Activated CD4-positive, alpha-beta T cell treated with anti-CD3 and anti-CD28 coated beads, Interleukin-2, amount 50 U/mL, for 1 hour (primary cell): ENCODE data around the gene GALNT18.

ENCODE experiments used
- DNase-seq: peaks from one replicate; pipeline ENCODE4 v3.0.0-alpha.2; 2020

GALNT18 gene

DNA sequence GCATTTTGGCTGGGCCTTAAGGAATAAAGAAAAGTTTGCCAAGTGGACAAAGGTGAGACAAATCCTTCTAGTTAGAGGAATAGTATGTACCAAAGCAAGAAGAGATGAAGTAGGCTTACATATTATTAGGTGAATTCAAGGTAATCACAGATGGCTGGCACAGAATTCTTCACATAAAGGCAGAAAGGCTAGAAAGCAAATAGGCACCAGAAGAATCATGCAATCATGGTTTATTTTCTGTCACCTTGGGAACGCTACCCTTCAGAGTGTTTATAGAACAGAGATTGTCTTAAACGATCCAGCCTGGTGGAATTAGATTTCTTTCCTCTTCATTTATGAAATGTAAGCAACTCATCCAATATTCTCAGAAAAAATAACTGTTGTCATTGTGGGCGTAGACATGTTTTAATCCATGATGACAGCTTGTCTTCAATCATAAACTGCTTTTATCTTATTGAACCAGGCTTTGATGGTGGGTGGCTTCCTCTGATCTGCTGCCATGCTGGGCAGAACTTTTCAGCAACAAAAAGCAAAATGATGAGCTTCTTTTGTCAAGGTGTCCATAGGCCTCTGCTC, 219.8 kb downstream of the GALNT18 start:
- no peak for DNase-seq

DNA sequence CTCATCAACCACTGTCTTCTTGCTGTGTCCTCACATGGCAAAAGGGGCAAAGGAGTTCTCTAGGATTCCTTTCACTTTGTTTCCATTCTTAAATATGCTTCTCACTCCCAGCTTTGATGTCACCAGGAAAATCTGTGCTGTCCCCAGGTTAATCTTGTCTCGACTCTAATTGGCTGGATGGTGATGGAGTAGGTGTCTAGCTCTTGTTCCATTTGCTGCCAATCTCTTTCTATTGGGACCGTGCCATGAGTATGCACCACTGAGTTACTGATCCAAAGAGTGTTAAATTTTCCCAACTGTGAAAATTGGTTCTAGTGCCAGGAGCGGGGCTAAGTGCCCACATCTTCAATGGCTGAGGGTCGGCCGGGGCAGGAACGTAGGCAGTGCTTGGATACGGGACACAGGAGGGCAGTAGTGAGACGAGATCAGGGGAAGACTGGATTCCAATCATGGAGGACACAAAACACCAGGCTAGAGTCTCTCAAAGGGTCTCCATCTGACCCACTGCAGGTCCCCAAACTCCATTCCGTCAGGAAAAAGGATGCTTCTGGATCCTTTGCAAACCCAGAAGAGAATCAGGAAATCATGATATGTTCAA, 221.1 kb downstream of the GALNT18 start:
- no peak for DNase-seq

DNA sequence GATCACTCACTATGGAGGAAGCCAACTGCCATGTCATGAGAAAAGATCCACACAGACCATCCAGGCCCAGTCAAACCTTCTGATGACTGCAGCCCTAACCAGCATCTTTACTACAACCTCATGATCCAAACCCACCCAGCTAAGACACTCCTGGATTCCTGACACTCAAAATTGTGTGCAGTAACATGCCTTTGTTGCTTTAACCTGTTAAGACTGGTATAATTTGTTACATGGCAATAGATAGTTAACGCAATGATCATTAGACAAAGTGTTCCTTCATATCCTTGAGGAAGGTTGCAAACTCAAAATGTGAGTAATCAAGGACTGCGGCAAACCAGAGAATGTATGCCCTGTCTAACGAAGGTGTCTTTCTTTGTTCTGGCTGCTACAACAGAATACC, 221.7 kb downstream of the GALNT18 start:
- DNase-seq, result no peak

DNA sequence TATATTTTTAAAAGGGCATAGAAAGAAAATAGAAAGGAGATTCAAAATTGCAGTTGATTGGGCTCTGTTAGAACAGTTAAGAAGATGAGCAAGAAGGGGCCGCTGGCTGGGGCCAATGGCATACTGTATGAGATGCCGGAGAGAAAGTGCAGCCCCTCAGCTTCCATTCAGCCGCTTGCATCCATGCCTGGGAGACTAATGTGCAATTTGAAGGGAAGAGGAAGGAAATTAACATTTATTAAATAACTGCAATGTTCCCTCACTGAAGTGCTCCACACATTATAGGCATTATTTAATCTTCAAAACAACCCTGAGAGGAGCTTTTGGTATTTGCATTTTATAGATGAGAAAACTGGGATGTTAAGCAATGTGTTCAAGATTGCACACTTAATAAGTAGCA, 224.0 kb downstream of the GALNT18 start:
- DNase-seq, result no peak

DNA sequence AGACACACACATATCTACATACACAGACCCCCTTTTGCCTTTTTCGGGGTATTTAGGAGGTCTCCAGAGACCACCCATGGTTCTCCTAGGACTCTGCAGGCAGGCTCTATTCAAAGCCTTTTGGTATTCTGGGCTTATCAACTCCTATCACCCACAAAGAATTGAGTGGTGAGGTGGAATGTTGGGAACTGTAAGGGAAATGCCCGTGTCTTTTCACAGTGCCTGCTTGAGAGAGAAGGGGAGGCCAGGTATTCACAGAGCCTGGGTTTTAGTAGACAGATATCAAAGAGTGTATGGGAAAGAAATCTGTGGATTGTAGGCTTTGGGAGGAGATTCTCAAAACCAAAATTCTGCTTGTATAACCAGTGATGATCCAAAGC, 224.8 kb downstream of the GALNT18 start:
- DNase-seq, result no peak

DNA sequence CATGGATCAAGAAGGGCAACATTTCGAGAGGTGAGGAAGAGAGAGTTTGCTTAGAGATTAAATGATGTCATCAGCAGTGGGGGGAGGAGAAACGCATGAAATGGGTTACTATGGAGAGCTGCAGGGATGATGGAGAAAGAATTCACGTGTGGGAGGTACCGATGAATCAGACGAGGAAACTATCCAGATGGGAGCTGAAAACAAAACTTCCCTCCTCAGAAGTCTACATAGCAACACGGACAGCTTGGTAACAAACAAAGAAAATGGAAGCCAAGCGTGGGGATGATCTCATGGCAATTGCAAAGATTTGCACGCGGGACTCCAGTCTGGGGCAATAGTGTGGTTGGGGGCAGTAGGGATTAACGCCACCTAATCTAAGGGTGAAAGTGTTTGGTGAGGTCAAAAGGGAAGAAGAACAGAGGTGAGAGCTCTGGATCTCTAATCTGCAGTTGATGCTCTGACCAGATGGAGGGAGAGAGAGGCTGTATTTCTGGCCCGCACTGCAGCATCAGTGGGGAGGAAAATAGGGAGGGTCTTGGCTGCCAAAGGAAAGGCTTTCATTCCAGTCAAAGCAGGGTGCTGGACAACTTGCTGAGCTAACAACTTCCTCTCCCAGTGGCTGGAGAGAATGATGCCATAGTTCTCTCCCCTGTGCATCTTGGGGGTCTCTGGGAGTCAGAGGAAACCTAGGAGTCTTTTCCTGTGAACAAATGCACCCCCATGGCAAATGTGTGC, 225.3 kb downstream of the GALNT18 start:
- no peak for DNase-seq

DNA sequence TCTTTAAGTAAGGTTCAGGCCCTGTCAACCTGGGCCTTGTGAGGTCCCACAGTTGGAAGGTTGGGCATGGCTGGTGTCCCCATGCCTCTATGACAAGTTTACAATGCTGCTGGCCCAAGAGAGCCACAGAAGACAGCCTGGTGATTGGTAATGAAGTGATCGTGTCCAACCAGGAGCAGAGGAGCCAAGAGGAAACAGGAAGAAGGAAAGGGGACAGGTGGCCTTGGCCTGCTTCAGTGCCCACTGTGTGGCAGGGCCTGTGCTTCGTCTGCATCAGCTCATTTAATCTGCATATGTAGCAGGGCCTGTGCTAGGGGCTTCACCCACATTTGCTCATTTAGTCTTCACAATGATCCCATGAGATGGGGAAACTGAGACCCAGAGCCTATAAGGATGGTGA, 226.7 kb downstream of the GALNT18 start:
- no peak for DNase-seq

DNA sequence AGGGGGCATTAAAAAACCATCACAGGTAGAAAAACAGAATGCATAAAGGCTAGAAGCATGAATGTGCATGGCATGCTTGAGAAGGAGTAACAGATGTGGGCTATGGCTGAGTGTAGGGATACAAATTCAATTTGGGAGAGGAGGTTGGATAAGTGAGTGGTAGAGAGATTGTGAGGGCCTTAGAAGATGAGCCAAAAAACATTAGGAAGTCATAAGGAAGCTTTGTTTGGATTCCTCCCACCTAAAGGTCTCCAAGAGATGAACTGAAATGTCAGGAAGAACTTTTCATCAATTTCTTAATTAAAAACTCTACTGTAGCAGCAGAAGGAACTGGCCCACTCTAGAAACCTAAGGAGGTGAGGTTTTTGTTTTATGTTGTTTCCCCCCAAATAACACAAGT, 227.6 kb downstream of the GALNT18 start:
- DNase-seq, result no peak

DNA sequence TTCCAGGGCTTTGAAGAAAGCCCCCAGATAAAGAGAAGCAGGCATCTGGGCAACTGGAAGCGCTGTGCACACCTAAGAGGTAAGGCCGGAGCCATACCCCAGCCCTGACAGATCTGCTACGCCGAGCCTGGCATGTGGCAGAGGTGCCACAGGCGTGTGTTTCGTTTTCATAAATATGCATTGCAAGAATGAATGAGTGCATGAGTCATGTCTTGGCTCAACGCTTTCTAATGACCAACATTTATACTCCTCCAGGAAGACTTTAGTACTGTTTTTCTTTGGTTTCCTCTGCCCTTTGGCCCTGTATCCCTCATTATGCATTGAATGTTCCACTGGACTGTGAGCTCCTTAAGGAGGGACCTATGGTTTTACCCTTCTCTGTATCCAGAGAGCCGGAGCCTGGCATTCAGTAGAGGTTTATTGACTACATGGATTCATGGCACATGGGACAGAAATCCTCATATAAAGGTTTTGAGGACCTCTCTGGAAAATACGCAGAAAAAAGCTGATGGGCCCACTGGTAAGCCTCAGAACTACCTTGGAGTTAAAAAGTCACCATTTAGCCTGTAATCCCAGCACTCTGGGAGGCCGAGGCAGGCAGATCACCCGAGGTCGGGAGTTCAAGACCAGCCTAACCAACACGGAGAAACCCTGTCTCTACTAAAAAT, 229.9 kb downstream of the GALNT18 start:
- DNase-seq, result no peak

DNA sequence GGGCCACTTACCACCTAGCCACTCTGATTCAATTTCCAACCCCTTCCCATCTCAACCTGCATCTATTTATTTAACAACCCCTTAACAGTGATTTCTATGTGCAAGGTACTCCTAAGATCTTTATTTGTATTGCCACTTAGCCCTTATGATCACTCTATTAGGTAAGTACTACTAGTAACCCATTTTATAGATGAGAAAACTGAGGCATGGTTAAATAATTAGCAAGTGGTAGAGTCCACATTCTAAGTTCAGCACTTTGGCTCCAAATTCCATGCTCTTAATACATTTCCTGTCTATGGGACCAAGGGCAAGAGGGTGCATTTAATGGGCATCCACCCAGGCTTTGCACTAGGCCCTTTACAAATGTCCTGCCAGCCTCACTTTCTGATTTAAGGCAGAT, 230.6 kb downstream of the GALNT18 start:
- no peak for DNase-seq

DNA sequence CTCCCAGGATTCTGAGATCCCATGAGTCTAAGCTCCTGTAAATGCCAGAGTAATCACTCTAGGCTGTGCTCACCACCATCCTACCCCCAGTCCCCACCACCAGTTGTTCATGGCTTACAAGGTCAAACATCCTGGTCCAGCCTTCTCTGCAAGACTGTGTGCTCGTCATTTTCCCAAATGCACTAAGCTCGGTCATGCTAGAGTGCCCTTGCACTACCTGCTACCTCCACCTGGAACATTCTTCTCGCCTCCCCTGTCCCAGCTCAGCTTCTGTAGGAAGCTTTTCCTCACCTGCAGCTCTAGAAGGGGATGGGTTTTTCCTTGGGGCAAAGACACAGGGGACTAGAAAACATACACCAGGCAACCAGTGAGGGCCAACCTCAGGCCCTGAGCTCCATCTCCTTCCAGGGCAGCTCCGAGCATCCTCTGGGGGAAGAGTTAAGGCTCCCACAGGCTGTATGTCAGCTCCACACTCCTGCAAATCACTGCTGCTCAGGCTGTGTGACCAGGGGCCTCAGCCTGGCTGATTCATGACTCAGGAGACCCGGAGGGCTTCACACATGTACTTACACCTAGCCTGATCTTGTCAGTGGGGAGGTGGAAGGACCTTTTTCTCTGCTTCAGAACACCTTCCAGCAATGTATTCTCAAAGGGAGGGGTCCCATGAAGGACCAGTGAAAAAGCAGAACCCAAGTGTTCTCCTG, 231.6 kb downstream of the GALNT18 start:
- no peak for DNase-seq

DNA sequence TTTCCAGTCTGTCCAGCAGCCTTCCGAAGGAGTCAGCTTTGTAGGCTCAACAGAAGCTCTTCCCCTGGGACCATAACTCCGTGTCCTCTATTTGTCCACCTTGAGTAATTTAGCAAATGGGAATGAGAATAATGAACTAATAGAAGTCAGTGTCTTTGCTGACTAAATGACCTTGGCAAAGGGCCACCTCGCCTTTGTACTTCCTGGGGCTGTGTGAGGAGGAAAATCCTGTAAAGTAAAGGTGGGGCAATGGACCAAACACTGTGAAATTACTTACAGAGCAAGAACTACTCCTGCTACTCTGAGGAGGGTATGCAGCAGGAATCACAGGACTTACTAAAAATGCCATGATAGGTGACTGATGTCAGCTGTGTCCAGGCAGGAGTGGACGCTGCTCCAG, 232.6 kb downstream of the GALNT18 start:
- DNase-seq, result no peak

DNA sequence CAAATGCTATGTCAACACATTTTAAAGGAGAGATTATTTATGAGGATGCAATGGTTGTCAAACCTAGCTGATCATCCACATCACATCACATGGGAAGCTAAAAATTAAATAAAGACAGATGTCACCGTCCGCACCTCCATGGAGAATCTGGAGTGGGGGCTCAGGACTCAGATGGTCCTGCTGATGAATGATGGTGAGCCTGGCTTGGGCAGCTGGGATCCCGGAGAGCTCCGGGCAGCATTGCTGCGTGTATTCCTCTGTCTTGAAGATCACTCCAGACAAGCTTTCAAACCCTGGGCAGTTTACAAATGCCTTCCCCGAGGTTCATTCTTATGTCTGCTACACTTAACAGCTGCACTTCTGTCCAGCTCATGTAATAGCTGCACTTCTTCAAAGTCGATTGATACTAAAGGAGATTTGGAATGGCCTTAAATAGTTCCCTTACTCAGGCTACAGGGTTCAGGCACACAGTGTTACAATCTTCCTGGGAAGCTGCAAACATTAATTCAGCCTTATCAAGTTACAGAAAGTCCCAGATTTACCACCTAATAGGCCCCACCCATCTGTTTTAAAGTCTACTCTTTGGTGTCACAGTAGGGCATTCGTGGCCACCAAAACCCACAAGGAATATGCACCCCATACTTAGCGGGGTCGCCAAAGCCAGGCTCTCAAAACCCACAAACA, 234.0 kb downstream of the GALNT18 start:
- no peak for DNase-seq

DNA sequence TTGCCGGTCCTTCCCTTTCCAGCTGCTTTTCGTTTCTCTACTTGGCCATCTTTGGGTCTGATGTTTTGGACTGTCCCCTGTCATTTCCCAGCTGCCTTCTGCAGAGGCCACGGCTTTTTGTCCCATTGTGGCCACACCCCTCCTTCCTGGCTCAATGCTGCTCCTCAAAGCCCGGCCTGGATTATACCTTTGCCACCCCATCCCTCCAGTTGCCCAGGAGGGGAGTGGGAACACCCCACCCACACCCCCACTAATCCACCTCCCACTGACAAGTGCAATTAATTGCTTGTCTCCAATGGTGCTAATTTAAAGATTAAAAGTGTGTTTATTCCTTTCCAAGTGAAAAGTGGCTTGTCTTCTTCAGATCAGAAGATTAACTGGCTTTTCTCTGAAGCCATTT, 234.6 kb downstream of the GALNT18 start:
- DNase-seq, result no peak

DNA sequence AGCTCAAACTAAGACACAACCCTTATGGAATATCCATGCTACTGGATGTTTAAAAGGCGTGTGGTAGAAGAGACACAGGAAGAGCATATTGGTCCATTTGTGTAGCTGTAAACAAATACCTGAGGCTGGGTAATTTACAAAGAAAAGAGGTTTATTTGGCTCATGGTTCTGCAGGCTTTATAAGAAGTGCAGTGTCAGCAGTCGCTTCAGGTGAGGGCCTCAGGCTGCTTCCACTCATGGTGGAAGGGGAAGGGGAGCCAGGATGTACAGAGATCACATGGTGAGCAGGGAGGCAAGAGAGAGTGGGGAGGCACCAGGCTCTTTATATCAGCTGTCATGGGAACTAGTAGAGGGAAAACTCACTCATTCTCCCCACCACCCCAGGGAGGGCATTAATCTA, 237.0 kb downstream of the GALNT18 start:
- DNase-seq, result no peak

DNA sequence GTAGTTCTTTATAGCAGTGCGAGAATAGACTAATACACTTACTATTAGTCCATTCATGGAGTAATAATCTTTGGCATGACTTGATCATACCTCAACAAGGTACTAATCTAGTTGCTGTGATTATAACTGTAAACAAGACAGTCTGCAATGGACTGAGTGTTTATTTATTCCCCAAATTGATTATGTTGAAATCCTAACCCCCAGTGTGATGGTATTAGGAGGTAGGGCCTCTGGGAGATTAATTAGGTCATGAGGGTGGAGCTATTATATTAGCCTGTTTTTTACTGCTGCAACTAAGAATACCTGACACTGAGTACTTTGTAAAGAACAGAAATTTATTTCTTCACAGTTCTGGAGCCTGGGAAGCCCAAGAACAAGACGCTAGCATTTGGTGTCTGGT, 237.8 kb downstream of the GALNT18 start:
- no peak for DNase-seq

DNA sequence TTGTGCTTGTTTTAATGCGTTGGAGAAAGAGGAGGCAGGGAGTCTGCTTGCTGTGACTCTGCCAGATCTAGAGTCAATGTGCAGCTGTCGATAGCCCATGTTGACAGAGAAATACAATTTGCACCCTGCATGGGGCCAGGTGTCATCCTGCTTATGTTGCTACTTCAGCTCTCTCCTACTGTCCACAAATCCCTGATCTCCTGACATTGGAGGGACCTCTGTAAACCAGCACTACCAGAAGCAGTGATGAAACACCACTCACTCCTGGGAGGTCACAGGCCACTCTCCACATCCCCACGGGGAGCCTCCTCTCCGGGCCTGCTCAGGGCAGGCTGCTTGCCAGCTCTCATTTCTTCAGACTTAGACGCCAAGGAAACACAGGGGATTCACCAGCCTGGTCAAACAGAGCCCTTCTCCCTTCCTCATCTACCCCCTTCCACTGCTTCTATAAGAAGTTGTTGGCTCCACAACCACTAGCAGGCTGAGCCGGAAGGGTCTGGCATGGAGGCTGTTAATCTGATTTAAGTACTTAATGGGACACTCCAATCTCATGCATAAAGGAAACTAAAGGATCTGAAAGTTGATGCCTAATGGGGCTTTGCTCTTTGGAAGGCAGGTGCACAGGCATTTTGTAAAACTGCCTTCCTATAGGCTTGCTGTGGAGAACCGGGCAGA, 238.8 kb downstream of the GALNT18 start:
- no peak for DNase-seq

DNA sequence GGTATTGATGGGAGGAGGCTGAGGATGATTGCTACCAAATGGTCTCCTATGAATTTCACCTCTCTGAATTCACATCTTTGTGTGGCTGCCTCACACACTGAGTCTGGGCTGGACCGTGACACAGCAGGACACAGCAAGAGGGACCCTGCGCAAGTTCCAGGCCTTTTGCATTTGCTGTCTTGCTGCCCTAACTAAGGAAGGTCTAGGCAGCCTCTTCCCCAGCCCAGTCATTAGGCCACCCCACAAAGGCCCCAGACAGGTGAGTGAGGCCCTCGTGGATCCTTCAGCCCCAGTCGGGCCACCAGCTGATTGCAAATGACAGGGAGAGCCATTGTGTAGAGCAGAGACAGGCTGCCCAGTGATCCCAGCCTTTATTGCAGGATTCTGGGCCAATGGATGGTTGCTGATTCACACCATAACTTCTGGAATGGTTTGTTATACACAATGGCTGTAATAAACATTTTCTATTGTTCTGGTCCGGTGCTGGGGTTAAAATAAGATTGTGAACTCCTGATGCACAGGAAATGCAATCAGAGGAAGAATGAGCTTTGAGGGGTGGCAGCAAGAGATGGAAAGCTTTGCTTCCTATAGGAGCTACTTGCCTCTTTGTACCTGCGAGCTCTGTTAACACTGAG, 240.2 kb downstream of the GALNT18 start:
- no peak for DNase-seq

DNA sequence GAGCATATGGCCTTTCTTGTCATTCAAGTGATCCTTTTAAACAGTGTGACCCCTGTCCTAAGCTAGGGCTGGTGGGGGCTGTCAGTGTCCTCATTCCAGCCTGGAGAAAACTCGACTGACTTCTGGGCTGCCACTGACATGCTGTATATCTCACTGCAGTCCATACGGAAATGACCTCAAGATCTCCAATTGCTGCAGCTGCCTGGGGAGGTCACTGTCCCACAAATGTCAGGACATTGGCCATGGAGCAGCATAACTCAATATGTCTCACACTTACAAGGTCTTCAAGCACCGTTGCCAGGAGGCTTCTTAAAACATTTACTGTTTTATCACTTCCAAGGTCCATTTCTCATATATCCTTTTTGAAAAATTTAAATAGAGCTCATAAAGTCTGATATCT, 240.9 kb downstream of the GALNT18 start:
- no peak for DNase-seq

DNA sequence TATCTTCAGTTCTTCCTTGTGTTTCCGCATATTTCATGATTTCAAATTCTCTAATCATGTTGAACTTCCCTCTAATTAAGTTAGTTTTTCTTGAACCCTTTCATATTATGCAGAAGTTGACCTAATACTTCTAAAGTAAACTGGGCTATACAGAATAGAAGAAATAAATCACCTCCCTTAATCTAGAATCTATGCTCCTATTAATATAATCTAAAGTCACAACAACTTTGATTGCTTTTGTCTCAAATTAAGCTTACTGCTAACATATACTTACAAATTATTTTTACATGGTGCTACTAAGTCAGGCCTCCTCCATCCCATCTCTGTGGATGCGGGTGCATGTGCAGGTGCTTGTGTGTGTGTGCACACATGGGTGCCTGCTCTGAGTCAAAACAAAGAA, 241.5 kb downstream of the GALNT18 start:
- no peak for DNase-seq

DNA sequence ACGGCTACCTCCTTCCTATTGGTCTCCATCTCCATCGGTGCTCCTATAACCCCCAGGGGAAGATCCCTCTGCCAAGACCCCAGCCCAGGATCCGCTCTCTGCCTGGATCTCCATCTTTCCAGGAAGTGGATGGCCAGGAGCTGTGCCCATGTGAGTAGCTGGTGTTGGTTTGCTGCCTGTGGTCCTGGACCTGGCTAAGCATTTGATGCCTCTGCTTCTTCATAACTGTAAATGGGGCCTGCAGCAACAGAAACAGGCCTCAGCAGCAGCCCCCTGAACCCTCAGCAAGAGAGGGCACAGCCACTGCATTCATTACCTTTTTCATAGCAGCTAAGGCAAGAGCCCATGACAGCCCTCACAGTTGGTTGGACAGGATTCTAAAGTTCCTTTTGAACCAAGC, 242.1 kb downstream of the GALNT18 start:
- DNase-seq, result no peak
